ENCODE results near the gene GATA2. TPM values are rescaled to one million over a fixed set of nuclear protein-coding genes. Genes with fewer than 3 reads are reported as not detected.

Gene GATA2
- polyA plus RNA-seq, 4 donors = 0.67 to 15.2 (median 1.1) TPM

DNA sequence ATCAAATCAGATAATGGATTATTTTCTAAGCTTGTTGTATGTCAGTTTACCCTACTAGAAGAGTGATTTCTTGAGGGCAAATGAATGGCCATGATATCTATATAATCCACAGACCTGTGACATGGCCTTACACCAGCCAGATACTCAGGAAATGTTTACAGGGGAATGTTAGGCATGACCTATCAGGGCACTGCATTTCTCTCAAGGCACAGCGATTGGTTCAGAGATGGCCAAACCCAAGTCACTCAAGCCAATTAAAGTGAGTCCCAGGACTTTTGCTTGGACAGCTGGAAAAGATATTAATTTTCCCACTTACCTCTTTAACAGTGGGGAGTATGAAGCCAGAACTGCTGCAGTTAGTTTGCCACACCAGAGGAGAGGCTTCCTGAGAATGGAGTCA is 28.7 kb upstream of the GATA2 start:
- Histone ChIP-seq H3K4me1 (ENCODE audit: control insufficient read depth in 3 of 3, insufficient read depth in 2 of 3, low read depth in 1 of 3, low read length in 2 of 3) (no peaks in the 10 kb centered on the region), H3K9me3 (ENCODE audit: control insufficient read depth in 2 of 2, insufficient read depth in 1 of 2, low read depth in 1 of 2, low read length in 1 of 2) (no peaks in the 10 kb centered on the region), H3K4me3 (ENCODE audit: low read depth in 1 of 3, low read length in 3 of 3) (no peak overlapping the region), H3K27ac (ENCODE audit: low read depth in 1 of 3, low read length in 2 of 3) (no peak overlapping the region), H3K27me3 (ENCODE audit: control insufficient read depth in 3 of 3, insufficient read depth in 3 of 3, low read length in 3 of 3) (peaks cover 2 to 36% (median 2%) of the 10 kb centered on the region in 3 donors), H3K36me3 (ENCODE audit: control insufficient read depth in 3 of 3, insufficient read depth in 2 of 3, low read depth in 1 of 3, low read length in 3 of 3) (no peaks in the 10 kb centered on the region)
- 88 to 98% (median 93%) methylated on average over 1 of the region's 1 CpG for WGBS, 3 donors
- DNase-seq = no peak
- FAIRE-seq = no peak

GRCh38 chr3:128518587-128519490 is 25.8 kb upstream of the GATA2 start:
- Histone ChIP-seq H3K36me3 (ENCODE audit: control insufficient read depth in 3 of 3, insufficient read depth in 2 of 3, low read depth in 1 of 3, low read length in 3 of 3) (no peaks in the 10 kb centered on the region), H3K27me3 (ENCODE audit: control insufficient read depth in 3 of 3, insufficient read depth in 3 of 3, low read length in 3 of 3) (peaks cover 2 to 37% (median 2%) of the 10 kb centered on the region in 3 donors), H3K4me1 (ENCODE audit: control insufficient read depth in 3 of 3, insufficient read depth in 2 of 3, low read depth in 1 of 3, low read length in 2 of 3) (no peaks in the 10 kb centered on the region), H3K4me3 (ENCODE audit: low read depth in 1 of 3, low read length in 3 of 3) (no peak overlapping the region), H3K27ac (ENCODE audit: low read depth in 1 of 3, low read length in 2 of 3) (no peak overlapping the region), H3K9me3 (ENCODE audit: control insufficient read depth in 2 of 2, insufficient read depth in 1 of 2, low read depth in 1 of 2, low read length in 1 of 2) (no peaks in the 10 kb centered on the region)
- DNase-seq (no peak), FAIRE-seq (no peak)
- 75 to 76% (median 75%) methylated on average over 12 of the region's 12 CpGs for WGBS, 3 donors

DNA sequence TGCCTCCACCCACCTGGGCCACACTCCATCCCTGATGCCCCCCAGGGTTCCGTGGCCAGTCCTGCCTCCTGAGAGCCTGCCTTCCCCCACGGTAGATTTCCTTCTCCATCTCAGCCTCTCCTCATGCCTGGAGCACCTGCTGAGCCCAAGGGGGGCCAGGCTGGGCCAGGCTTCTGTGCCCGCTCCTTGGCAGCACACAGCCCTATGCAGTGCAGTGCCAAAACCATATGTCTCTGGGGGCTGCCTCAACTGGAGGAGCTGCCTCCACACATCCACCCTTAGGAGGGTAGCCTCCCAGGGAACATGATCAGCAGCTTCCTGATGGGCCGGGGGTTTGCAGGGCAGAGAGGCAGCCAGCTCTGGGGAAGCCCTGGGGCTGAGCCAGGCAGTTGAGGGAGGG is 24.6 kb upstream of the GATA2 start:
- Histone ChIP-seq H3K4me3 (ENCODE audit: low read depth in 1 of 3, low read length in 3 of 3) (no peak overlapping the region), H3K36me3 (ENCODE audit: control insufficient read depth in 3 of 3, insufficient read depth in 2 of 3, low read depth in 1 of 3, low read length in 3 of 3) (no peaks in the 10 kb centered on the region), H3K9me3 (ENCODE audit: control insufficient read depth in 2 of 2, insufficient read depth in 1 of 2, low read depth in 1 of 2, low read length in 1 of 2) (no peaks in the 10 kb centered on the region), H3K4me1 (ENCODE audit: control insufficient read depth in 3 of 3, insufficient read depth in 2 of 3, low read depth in 1 of 3, low read length in 2 of 3) (no peaks in the 10 kb centered on the region), H3K27me3 (ENCODE audit: control insufficient read depth in 3 of 3, insufficient read depth in 3 of 3, low read length in 3 of 3) (peaks cover 2 to 31% (median 2%) of the 10 kb centered on the region in 3 donors), H3K27ac (ENCODE audit: low read depth in 1 of 3, low read length in 2 of 3) (no peak overlapping the region)
- WGBS, 3 donors = 73 to 82% (median 78%) methylated on average over 4 of the region's 4 CpGs
- DNase-seq (no peak), FAIRE-seq (no peak)

DNA sequence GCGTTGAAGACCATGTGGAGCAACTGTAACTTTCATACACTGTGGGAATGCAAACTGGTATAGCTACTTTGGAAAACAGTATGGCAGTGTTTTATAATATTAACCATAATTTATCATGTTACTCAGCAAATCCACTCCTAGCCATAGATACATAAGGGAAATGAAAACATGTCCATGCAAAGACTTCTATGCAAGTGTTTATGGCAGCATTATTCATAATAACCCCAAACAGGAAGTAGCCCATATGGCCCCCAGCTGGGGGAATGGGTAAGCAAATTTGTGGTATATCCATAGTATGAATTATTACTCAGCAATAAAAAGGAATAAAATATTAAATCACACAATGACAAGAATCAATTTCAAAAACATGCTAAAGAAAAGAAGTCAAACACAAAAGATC is 23.0 kb upstream of the GATA2 start:
- WGBS, 3 donors = 84 to 96% (median 88%) methylated on average over 1 of the region's 1 CpG
- no peak for FAIRE-seq
- Histone ChIP-seq H3K4me1 (ENCODE audit: control insufficient read depth in 3 of 3, insufficient read depth in 2 of 3, low read depth in 1 of 3, low read length in 2 of 3) (no peaks in the 10 kb centered on the region), H3K36me3 (ENCODE audit: control insufficient read depth in 3 of 3, insufficient read depth in 2 of 3, low read depth in 1 of 3, low read length in 3 of 3) (no peaks in the 10 kb centered on the region), H3K9me3 (ENCODE audit: control insufficient read depth in 2 of 2, insufficient read depth in 1 of 2, low read depth in 1 of 2, low read length in 1 of 2) (no peaks in the 10 kb centered on the region), H3K4me3 (ENCODE audit: low read depth in 1 of 3, low read length in 3 of 3) (no peak overlapping the region), H3K27me3 (ENCODE audit: control insufficient read depth in 3 of 3, insufficient read depth in 3 of 3, low read length in 3 of 3) (peaks cover 0 to 19% (median 2%) of the 10 kb centered on the region in 3 donors), H3K27ac (ENCODE audit: low read depth in 1 of 3, low read length in 2 of 3) (no peak overlapping the region)
- no peak for DNase-seq

GRCh38 chr3:128508852-128509251 is 15.9 kb upstream of the GATA2 start:
- Histone ChIP-seq H3K4me1 (ENCODE audit: control insufficient read depth in 3 of 3, insufficient read depth in 2 of 3, low read depth in 1 of 3, low read length in 2 of 3) (no peaks in the 10 kb centered on the region), H3K36me3 (ENCODE audit: control insufficient read depth in 3 of 3, insufficient read depth in 2 of 3, low read depth in 1 of 3, low read length in 3 of 3) (no peaks in the 10 kb centered on the region), H3K27ac (ENCODE audit: low read depth in 1 of 3, low read length in 2 of 3) (no peak overlapping the region), H3K27me3 (ENCODE audit: control insufficient read depth in 3 of 3, insufficient read depth in 3 of 3, low read length in 3 of 3) (peaks cover 0 to 11% (median 0%) of the 10 kb centered on the region in 3 donors), H3K4me3 (ENCODE audit: low read depth in 1 of 3, low read length in 3 of 3) (no peak overlapping the region), H3K9me3 (ENCODE audit: control insufficient read depth in 2 of 2, insufficient read depth in 1 of 2, low read depth in 1 of 2, low read length in 1 of 2) (peaks cover 0 to 4% of the 10 kb centered on the region in 2 donors)
- WGBS, 3 donors = 79 to 85% (median 81%) methylated on average over 5 of the region's 5 CpGs
- FAIRE-seq (no peak), DNase-seq (no peak)

DNA sequence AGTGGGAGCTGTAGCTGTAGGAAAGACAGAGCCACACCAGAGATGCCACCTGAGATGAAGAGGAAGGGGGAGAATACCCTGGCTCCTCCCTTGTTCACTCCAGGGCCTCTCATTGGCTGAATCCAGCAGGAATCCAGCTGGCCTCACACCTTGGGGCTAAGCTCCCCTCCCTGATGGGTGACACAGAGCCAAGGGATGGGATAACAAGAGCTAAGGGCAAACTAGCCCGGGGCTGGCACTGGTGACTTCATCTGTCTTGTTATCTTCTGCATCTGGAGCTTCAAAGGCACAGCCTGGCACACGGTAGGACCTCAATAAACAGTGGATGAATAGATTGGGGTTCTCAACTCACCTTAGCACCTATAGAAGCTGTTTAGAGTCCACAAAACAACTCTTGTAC is 13.8 kb upstream of the GATA2 start:
- Histone ChIP-seq H3K4me1 (ENCODE audit: control insufficient read depth in 3 of 3, insufficient read depth in 2 of 3, low read depth in 1 of 3, low read length in 2 of 3) (no peaks in the 10 kb centered on the region), H3K27ac (ENCODE audit: low read depth in 1 of 3, low read length in 2 of 3) (no peak overlapping the region), H3K4me3 (ENCODE audit: low read depth in 1 of 3, low read length in 3 of 3) (no peak overlapping the region), H3K36me3 (ENCODE audit: control insufficient read depth in 3 of 3, insufficient read depth in 2 of 3, low read depth in 1 of 3, low read length in 3 of 3) (no peaks in the 10 kb centered on the region), H3K27me3 (ENCODE audit: control insufficient read depth in 3 of 3, insufficient read depth in 3 of 3, low read length in 3 of 3) (peaks cover 0 to 13% (median 0%) of the 10 kb centered on the region in 3 donors), H3K9me3 (ENCODE audit: control insufficient read depth in 2 of 2, insufficient read depth in 1 of 2, low read depth in 1 of 2, low read length in 1 of 2) (peaks cover 0 to 4% of the 10 kb centered on the region in 2 donors)
- DNase-seq (no peak), FAIRE-seq (no peak)
- 23 to 60% (median 28%) methylated on average over 2 of the region's 2 CpGs for WGBS, 3 donors

DNA sequence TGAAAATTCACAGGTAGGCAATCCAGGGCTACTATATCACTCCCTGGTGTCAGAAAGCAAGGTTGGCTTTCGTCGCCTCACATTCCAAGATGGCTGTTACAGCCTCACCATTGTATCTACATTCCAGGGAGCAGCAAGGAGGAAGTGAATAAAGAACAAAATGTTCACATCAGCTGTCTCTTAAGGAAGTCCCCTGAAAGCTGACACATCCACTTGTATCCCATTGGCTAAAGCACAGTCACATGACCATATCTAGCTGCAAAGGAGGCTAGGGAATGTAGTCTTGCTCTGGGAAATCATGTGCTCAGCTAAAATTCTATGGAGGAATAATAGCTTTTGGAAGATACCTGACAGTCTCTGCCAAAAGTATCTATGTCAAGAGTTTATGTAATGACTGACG is 12.8 kb upstream of the GATA2 start:
- no peak overlapping the region for H3K27ac ChIP-seq (ENCODE audit: low read depth in 1 of 3, low read length in 2 of 3)
- peaks cover 0 to 4% of the 10 kb centered on the region in 2 donors for H3K9me3 ChIP-seq (ENCODE audit: control insufficient read depth in 2 of 2, insufficient read depth in 1 of 2, low read depth in 1 of 2, low read length in 1 of 2)
- 91 to 98% (median 92%) methylated on average over 3 of the region's 3 CpGs for WGBS, 3 donors
- H3K4me3 ChIP-seq (ENCODE audit: low read depth in 1 of 3, low read length in 3 of 3) = no peak overlapping the region
- H3K36me3 ChIP-seq (ENCODE audit: control insufficient read depth in 3 of 3, insufficient read depth in 2 of 3, low read depth in 1 of 3, low read length in 3 of 3) = no peaks in the 10 kb centered on the region
- H3K4me1 ChIP-seq (ENCODE audit: control insufficient read depth in 3 of 3, insufficient read depth in 2 of 3, low read depth in 1 of 3, low read length in 2 of 3) = no peaks in the 10 kb centered on the region
- peaks cover 0 to 16% (median 0%) of the 10 kb centered on the region in 3 donors for H3K27me3 ChIP-seq (ENCODE audit: control insufficient read depth in 3 of 3, insufficient read depth in 3 of 3, low read length in 3 of 3)
- DNase-seq = no peak
- no peak for FAIRE-seq

DNA sequence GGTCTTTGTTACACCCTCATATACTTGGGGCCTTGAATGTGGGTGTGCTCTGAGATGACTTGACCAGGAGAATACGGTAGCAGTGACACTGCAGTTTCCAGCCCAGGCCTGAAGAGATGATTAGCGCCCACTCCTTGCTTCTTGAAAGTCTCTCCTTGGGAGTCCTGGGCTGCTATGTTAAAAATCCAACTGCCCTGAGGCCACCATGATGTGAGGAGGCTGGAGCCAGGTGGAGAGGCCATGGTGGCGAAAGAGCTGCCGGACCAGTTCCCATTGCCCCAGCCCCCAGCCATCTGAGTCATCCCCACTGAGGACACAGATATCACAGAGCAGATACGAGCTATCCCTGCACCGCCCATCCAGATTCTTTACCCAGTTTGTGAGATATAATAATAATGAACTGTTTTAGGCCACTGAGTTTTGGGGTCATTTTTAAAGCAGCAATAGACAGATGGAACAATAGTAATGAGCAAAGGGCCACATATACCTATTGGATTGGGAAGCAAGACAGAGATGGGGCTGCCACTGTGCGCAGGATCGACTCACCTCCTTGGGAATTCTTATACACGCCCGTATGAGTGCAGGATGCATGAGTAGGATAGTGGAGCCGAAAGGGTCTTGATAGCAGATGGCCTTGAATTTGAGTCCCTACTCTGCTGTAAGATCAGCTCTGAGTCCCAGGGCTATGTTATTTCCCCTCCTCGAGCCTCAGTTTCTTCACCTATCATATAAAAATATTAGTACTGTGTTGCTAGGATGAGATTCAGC is 12.1 kb upstream of the GATA2 start:
- no peaks in the 10 kb centered on the region for H3K36me3 ChIP-seq (ENCODE audit: control insufficient read depth in 3 of 3, insufficient read depth in 2 of 3, low read depth in 1 of 3, low read length in 3 of 3)
- no peak overlapping the region for H3K27ac ChIP-seq (ENCODE audit: low read depth in 1 of 3, low read length in 2 of 3)
- FAIRE-seq (no peak), DNase-seq (no peak)
- WGBS, 3 donors = 85 to 90% (median 85%) methylated on average over 12 of the region's 12 CpGs
- H3K4me1 ChIP-seq (ENCODE audit: control insufficient read depth in 3 of 3, insufficient read depth in 2 of 3, low read depth in 1 of 3, low read length in 2 of 3) = no peaks in the 10 kb centered on the region
- peaks cover 0 to 4% of the 10 kb centered on the region in 2 donors for H3K9me3 ChIP-seq (ENCODE audit: control insufficient read depth in 2 of 2, insufficient read depth in 1 of 2, low read depth in 1 of 2, low read length in 1 of 2)
- peaks cover 0 to 16% (median 0%) of the 10 kb centered on the region in 3 donors for H3K27me3 ChIP-seq (ENCODE audit: control insufficient read depth in 3 of 3, insufficient read depth in 3 of 3, low read length in 3 of 3)
- no peak overlapping the region for H3K4me3 ChIP-seq (ENCODE audit: low read depth in 1 of 3, low read length in 3 of 3)
